PC-3 (cell line): Measurements from ENCODE around the gene INO80E. TPM values are rescaled to one million over a fixed set of nuclear protein-coding genes. Genes with fewer than 3 reads are reported as not detected.

ENCODE experiments used
- ATAC-seq: fragments of 200-7000 bp; cut with Tn5 transposase; 2 replicates; pipeline ENCODE4 v1.9.1; 2020; ENCODE audit warnings: mild to moderate bottlenecking, moderate library complexity
- BruUV-seq: library from RNA; stranded (reverse); fragments of 400-500 nt; replicated peaks from 2 replicates; lab custom pipeline; 2021; lab: Mats Ljungman, UMichigan
- CTCF ChIA-PET: fragments of 300-600 bp; sonication (Branson Sonifier 250); formaldehyde crosslinking; loops from one replicate; lab custom pipeline; 2022; ENCODE audit warnings: antibody characterized with exemption; lab: Charles Lee
- POLR2A ChIA-PET: fragments of 300-600 bp; sonication (Branson Sonifier 250); formaldehyde crosslinking; loops from one replicate; lab custom pipeline; 2022; ENCODE audit warnings: antibody characterized with exemption; ENCODE audit not compliant: unreplicated experiment; lab: Charles Lee
- DNase-seq: peaks from one replicate; pipeline ENCODE4 v3.0.0-alpha.2; 2015
- H2AFZ ChIP-seq: fragments of 300-600 bp; sonication (generic); 2 replicates; pipeline ENCODE4 v1.6.0; 2016; ENCODE audit warnings: antibody characterized with exemption, low read length
- H3F3A ChIP-seq: fragments of 300-600 bp; sonication (generic); one replicate; pipeline ENCODE4 v1.6.0; 2017; ENCODE audit warnings: antibody characterized with exemption, low read length, control low read depth, mild to moderate bottlenecking; ENCODE audit not compliant: unreplicated experiment
- H3K27ac ChIP-seq: fragments of 300-600 bp; sonication (generic); 2 replicates; pipeline ENCODE4 v1.5.1; 2016; ENCODE audit warnings: mild to moderate bottlenecking, low read length
- H3K27me3 ChIP-seq: fragments of 300-600 bp; sonication (generic); 2 replicates; pipeline ENCODE4 v1.6.1; 2016; ENCODE audit warnings: low read length, mixed read lengths
- H3K36me3 ChIP-seq: fragments of 300-600 bp; sonication (generic); 2 replicates; pipeline ENCODE4 v1.6.1; 2016; ENCODE audit warnings: low read depth, mixed run types, low read length, mixed read lengths
- H3K4me1 ChIP-seq: fragments of 300-600 bp; sonication (generic); 2 replicates; pipeline ENCODE4 v1.5.1; 2016; ENCODE audit warnings: low read length; ENCODE audit not compliant: insufficient read depth
- H3K4me2 ChIP-seq: fragments of 300-600 bp; sonication (generic); 2 replicates; pipeline ENCODE4 v1.6.0; 2016; ENCODE audit warnings: low read length
- H3K4me3 ChIP-seq: fragments of 300-600 bp; sonication (generic); 2 replicates; pipeline ENCODE4 v1.5.1; 2016; ENCODE audit warnings: mild to moderate bottlenecking, low read length, mixed read lengths
- H3K79me2 ChIP-seq: fragments of 300-600 bp; sonication (generic); 2 replicates; pipeline ENCODE4 v1.6.1; 2017; ENCODE audit warnings: low read length, mixed read lengths
- H3K9ac ChIP-seq: fragments of 300-600 bp; sonication (generic); 2 replicates; pipeline ENCODE4 v1.6.0; 2016; ENCODE audit warnings: mild to moderate bottlenecking, low read length
- H3K9me2 ChIP-seq: fragments of 300-600 bp; sonication (generic); replicated peaks from 2 replicates; pipeline ENCODE4 v1.6.1; 2016; ENCODE audit warnings: mixed run types, low read length, mixed read lengths
- H3K9me3 ChIP-seq: fragments of 300-600 bp; sonication (generic); 2 replicates; pipeline ENCODE4 v1.6.1; 2016; ENCODE audit warnings: low read length, mixed read lengths
- H4K20me1 ChIP-seq: fragments of 300-600 bp; sonication (generic); 2 replicates; pipeline ENCODE4 v1.6.1; 2016; ENCODE audit warnings: low read length, mixed read lengths
- EZH2 ChIP-seq: fragments of 300-600 bp; sonication (generic); IDR thresholded peaks from one replicate; pipeline ENCODE4 v1.6.1; 2017; ENCODE audit warnings: antibody characterized with exemption, mild to moderate bottlenecking, low read length; ENCODE audit not compliant: unreplicated experiment
- EZH2phosphoT487 ChIP-seq: fragments of 300-600 bp; sonication (generic); IDR thresholded peaks from 2 replicates; pipeline ENCODE4 v1.6.1; 2018; ENCODE audit warnings: mild to moderate bottlenecking, antibody characterized with exemption, low read length, borderline replicate concordance
- intact Hi-C: fragments of 100-400 bp; cut with micrococcal nuclease; formaldehyde crosslinking; loops from 2 replicates; pipeline ENCODE4 v1.9.0; 2023
- total RNA-seq: library from RNA; depleted of rRNA; stranded (reverse); fragments of >200 nt; gene quantifications from 2 replicates; pipeline ENCODE4 v1.2.3, GENCODE V29; 2014
- TF ChIP-seq, protein P1 (sequence below): fragments of 300-600 bp; sonication (generic); conservative IDR thresholded peaks from 2 replicates; pipeline ENCODE4 v1.5.1; 2017; ENCODE audit warnings: antibody characterized with exemption, low read depth, mild to moderate bottlenecking, low read length

The INO80E gene
- total RNA-seq, 1 experiment from 2014 or later, result 70.3 TPM

DNA sequence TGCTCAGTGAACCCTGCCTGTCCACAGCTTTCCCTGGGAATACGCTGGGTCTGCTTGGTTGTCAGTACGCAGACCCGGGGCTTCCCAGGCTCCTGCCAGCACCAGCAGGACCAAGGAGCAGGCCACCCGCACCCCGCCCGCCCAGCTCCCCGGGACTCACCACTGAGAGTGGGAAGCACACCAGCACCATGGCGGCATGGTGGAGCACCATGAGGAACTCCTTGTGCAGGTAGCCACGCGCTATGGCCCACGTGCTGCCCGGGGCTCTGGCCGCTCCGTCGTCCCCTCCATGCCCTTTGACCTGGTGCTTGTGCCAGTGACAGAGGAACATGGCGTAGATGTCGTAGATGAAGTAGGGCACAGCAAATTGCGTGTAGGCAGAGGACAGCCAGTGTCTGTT is 30.4 kb downstream of the INO80E start:
- CTCF ChIA-PET, result no interaction called here
- no peaks in the 10 kb centered on the region for H3K9me2 ChIP-seq
- no peak overlapping the region for H3K9ac ChIP-seq
- H3K4me3 ChIP-seq, result no peak overlapping the region
- H3F3A ChIP-seq, result no peaks in the 10 kb centered on the region
- H3K27me3 ChIP-seq, result no peaks in the 10 kb centered on the region
- intact Hi-C loops, result no loop called here
- no peak for TF ChIP-seq EZH2
- TF ChIP-seq, protein P1, sequence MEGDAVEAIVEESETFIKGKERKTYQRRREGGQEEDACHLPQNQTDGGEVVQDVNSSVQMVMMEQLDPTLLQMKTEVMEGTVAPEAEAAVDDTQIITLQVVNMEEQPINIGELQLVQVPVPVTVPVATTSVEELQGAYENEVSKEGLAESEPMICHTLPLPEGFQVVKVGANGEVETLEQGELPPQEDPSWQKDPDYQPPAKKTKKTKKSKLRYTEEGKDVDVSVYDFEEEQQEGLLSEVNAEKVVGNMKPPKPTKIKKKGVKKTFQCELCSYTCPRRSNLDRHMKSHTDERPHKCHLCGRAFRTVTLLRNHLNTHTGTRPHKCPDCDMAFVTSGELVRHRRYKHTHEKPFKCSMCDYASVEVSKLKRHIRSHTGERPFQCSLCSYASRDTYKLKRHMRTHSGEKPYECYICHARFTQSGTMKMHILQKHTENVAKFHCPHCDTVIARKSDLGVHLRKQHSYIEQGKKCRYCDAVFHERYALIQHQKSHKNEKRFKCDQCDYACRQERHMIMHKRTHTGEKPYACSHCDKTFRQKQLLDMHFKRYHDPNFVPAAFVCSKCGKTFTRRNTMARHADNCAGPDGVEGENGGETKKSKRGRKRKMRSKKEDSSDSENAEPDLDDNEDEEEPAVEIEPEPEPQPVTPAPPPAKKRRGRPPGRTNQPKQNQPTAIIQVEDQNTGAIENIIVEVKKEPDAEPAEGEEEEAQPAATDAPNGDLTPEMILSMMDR, result no peak
- no peak overlapping the region for H3K4me2 ChIP-seq
- H3K9me3 ChIP-seq, result no peaks in the 10 kb centered on the region
- H3K79me2 ChIP-seq, result no peaks in the 10 kb centered on the region
- H3K36me3 ChIP-seq, result no peaks in the 10 kb centered on the region
- H3K27ac ChIP-seq, result no peak overlapping the region
- ATAC-seq (no peak), DNase-seq (no peak)
- no peaks in the 10 kb centered on the region for H4K20me1 ChIP-seq
- no TSS peak for BruUV-seq
- no peaks in the 10 kb centered on the region for H3K4me1 ChIP-seq
- POLR2A ChIA-PET, result no interaction called here
- no peak overlapping the region for H2AFZ ChIP-seq

- CTCF ChIA-PET, result no interaction called here
- no peak for ATAC-seq
Measured at GRCh38 chr16:30027588-30028437, 31.8 kb downstream of the INO80E start.

More at GRCh38 chr16:30027588-30028437, 31.8 kb downstream of the INO80E start:
- Histone ChIP-seq H3K27ac (no peak overlapping the region), H2AFZ (no peak overlapping the region), H3K9ac (no peak overlapping the region), H3K27me3 (no peaks in the 10 kb centered on the region), H3K4me1 (no peaks in the 10 kb centered on the region), H4K20me1 (no peaks in the 10 kb centered on the region), H3F3A (no peaks in the 10 kb centered on the region), H3K4me2 (no peak overlapping the region), H3K9me2 (no peaks in the 10 kb centered on the region), H3K9me3 (no peaks in the 10 kb centered on the region), H3K79me2 (no peaks in the 10 kb centered on the region), H3K36me3 (no peaks in the 10 kb centered on the region; the same call in 1 of the 2 replicates), H3K4me3 (no peak overlapping the region)
- POLR2A ChIA-PET, result no interaction called here
- no TSS peak for BruUV-seq
- no peak for TF ChIP-seq EZH2
- TF ChIP-seq, protein P1, result no peak
- no peak for TF ChIP-seq EZH2phosphoT487
- intact Hi-C loops, result no loop called here
- DNase-seq, result no peak
